HG03520 (cell line): ENCODE data around the gene CDH4.

ENCODE experiments used
- ATAC-seq: cut with Tn5 transposase; IDR thresholded peaks from one replicate; pipeline ENCODE4 v1.9.1; 2021; ENCODE audit warnings: mild to moderate bottlenecking, moderate library complexity; ENCODE audit not compliant: unreplicated experiment

CDH4 gene

DNA sequence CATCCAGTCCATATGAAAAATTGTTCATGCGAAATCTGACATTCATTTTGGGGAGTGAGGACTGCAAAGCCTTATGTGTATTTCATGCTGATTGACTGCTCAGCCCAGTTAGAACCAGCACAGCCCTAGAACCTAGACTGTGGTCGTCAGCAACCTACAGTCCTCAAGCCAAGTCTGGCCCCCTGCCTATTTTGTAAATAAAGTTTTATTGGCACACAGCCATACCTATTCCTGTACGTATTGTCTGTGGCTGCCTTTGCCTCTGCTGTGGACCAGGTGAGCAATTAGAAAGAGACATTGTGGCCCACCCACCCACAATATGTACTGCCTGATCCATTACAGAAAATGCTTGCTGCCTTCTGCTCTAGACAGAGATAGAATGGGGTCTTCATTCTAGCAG, 422.6 kb downstream of the CDH4 start:
- ATAC-seq, result no peak

DNA sequence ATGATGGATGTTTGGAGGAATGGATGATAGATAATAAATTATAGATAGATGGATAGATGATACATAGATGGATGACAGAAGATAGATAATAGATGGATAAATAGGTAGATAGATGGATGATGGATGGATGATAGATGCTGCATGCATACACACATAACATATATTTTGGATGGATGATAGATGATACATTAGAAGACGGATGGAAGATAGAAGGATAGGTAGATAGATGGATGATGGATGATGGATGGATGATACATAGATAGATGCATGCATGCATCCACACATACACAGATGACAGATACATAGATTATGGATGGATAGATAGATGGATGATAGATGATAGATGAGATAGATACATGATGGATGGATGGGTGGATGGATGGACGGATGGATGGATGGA, 425.9 kb downstream of the CDH4 start:
- ATAC-seq, result no peak

DNA sequence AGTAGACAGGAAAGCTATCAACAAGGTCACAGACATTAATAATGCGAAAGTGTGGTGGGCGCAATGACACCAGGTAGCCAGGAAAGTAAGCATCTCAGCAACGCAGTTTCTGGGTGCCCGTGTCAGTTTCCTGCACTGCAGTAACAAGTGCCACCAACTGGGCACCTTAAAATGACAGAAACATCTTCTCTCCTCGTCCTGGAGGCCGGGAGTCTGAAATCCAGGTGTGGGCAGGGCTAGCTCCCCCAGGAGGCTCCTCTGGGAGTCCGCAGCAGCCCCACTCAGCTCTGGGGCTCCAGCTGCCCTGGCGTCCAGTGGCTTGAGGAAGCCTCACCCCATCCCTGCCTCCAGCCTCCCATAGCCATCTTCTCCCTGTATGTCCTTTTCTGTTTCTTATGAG, 426.4 kb downstream of the CDH4 start:
- no peak for ATAC-seq

DNA sequence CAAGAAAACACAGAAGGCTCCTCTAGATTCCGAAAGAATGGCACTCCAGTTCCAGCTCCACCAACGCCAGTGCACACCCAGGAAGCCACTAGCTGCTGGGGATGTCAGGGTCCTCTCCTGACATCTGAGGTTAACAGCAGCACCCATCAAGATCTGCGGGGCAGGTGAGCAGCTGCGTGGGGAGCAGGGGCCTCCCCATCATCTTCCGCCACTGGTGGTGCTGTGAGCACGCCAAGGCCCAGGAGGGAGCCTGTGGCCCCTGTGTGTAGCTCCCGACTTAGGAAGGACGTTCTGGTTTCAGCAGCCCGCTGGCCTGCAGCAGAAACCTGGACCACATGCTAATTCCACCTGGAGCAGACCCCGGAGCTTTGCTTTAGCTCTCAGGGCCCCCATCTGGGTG, 427.4 kb downstream of the CDH4 start:
- ATAC-seq, result no peak

DNA sequence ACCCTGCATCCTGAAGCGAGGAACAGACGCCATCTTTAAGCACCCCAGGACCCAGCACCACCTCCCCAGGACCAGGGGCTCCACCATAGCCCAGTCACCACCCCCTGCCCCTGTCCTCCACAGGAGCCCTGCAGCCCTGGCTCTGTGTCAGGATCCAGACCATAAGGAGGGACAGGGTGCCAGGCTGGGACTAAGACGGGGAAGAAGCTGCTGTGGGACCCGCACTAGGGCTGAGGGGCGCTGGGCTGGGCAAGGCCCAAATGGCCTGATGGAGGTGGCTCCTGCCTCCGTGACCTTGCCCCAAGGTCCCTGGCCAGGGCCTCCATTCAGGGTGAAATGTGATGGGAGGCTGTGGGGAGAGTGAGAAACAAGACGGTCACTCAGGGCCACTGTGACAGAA, 428.0 kb downstream of the CDH4 start:
- ATAC-seq, result no peak

DNA sequence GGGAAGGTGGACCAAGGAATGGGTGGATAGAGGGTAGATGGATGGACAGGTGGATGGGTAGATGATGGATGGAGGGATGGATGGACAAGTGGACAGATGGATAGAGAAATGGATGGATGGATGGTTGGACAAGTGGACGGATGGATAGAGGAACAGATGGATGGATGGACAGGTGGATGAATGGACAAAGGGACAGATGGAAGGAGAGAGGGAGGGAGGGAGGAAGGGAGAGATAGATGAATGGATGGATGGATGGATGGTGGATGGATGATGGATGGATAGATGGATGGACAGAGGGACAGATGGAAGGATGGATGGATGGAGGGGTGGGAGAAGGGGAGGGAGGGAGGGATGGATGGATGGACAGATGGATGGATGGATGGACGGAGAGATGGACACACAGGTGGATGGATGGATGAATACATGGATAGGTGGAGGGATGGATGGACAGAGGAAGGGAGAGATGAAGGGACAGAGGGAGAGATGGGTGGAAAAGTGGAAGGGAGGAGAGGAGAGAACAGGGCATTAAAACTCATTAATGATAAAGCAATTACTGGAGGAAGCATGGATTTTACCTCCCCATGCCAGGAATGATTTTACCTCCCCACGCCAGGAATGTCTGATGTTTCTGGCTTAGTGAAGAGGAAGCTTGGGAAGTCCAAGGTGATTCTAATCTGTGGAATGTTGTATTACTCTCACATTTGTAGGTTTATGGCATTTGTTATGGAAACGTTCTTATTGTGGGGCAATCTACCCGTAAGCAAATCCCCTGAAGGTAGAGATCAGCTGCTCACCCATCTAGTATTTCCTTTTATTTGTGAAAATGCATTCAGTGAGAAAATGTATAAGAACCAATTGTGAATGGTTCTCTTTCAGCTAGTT, 430.3 kb downstream of the CDH4 start:
- no peak for ATAC-seq

DNA sequence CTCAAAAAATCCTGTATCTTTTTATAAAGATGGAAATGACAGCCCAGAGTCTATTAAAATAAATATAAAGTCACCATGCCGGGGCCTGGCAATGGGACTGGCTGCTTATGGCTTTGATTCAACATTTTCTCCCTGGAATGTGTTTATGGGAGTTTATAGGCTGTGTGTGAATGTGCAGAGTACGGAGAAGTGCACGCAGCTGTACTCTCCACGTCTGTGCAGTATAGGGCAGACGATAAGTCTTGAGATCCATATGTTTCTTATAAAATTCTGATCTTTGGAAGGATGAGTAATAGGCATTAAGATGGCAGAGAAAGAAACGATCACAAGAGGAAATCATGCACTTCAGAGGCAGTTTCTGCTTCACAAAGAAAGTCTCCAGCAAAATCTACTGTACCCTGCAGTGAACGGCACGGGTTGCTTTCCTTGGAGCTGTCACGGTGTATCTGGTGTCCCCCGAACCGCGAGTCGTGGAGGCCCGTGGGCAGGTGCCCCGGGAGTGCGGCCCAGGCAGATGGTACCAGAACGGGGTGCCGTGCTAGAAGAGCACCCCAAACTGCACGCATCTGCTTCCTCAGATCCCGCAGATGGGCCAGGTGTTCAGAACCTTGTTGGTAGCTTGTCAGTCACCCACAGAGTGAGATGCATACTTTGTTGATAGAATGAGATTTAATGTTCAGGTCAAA, 431.1 kb downstream of the CDH4 start:
- no peak for ATAC-seq

DNA sequence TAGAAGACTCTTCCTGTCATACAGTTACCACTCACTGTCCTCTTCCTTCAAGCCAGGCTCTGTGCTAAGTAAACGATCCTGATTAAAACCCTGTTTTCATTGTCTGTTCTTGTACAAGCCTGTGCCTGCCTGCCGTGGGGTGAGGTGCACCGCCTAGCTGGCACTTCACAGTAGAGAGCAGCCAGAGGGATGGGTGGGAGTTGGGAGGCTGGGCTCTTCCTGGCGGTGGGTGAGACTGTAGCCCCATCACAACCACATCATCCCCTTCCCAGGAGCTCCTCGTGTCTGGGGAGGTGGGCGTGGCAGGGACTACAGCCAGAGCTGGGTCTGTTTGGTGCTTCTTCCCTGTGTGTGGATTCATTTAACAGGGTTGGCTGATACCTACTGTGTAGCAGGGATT, 431.7 kb downstream of the CDH4 start:
- ATAC-seq, result no peak

DNA sequence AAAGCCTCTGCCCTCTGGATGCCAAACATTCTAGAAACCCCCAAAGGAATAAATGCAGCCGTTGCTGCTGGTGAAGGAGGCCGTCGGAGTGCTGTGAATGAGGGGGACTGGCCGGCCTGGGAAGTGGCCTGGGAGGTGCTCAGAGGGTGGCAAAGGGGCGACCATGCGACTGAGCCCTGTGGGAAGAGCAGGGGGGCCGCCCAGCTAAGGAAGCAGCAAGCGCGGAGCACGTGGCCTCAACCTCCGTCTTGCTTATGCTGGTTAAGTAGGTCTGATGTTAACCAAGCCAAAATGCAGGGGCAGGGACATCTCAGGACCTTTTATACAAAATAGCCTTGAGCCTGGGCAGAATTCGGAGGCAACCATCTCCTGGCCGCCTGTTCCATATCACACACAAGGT, 432.1 kb downstream of the CDH4 start:
- ATAC-seq, result no peak

DNA sequence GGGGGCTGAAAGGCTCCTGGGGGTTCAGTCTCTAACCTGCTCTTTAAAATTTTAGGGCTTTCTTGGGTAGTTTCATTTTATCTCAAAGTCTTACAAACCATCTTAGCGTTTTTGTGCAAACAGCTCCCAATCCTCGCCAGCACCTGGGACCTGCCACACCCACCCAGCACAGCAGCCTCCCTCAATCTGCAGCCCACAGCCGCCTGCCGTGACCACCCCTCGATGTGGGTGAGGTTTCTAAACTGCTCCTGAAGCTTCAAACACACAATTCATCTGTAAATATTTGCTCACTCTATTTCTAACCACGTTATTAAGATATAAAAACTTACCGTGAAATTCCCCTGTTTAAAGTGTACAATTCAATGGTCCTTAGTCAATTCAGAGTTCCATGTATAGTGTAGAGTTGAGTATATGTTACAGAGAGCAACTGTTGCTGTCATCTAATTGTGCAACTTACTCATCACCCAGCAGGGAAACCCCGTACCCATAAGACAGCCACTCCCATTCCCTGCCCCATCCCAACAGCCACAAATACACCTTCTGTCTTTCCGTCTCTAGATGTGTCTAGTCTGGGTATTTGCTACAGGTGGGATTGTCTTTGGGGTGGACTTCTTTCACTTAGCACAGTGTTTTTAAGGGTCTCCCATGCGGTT, 432.6 kb downstream of the CDH4 start:
- no peak for ATAC-seq

DNA sequence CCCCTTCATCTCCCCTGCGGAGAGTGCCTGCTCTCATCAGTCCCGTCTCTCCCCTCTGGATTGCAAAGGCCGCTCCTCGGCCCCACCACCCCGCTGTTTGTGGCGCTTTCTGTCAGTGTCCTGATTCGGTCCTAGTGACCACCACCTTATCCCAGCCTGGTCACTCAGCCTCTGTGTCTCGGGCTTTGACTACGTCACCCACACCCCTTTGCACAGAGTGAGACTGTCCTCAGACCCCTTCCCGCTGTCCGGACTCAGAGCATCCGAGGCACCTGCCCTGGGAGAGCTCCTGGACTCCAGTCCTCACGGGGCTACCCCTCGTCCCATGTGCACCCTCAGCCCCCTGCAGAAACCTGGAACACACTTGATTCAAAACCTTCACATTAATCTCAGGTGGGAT, 433.4 kb downstream of the CDH4 start:
- no peak for ATAC-seq

DNA sequence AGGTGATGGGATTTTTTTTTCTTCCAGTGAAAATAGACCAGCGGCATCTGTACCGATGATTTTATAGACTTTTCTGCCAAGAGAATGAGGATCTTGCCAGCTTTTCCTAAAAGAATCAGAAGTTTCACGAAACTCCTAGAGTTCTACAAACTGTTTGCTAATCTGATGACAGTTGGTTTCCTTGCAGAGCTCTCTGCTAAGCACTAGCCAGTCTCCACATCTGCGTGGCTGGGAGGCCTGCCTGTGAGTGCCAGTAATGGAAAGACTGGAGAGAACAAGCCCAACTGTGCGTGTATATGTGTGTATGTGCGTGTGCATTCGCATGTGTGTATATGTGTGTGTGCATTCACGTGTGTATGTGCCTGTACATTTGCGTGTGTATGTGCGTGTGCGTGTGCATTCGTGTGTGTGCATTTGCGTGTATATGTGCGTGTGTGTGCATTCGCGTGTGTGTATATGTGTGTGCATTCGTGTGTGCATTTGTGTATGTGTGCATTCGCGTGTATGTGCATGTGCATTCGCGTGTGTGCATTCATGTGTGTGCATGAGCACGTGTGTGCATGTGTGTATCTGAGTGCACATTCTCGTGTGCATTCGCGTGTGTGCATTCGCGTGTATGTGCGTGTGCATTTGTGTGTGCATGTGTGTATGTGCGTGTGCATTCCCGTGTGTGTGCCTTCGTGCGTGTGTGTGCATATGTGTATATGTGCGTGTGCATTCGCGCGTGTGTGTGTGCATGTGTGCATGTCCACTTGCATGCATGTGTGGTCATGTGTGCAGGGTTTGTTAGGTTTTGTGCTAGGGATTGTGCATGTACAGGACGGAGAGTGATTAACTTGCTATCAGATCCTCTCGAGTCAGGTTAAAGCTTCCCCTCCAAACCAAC, 434.2 kb downstream of the CDH4 start:
- ATAC-seq, result no peak

DNA sequence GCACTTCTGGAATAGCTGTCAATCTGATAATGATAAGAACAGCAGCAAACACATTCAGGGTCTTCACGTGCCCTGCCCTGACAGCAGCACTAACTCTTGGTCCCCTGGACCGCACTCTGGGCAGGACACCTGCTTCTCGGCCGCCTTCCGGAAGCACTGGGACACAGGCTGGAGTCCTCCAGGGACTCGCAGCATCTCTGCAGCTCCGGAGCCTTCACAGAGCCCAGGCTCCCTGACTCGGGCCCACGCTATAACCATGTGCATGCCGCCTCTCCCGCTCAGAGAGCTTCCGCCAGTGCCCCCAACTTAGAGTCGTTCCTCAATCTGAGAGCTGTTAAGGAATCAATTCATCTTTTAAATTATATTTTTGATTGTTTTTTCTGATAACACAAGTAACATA, 436.4 kb downstream of the CDH4 start:
- ATAC-seq, result no peak

DNA sequence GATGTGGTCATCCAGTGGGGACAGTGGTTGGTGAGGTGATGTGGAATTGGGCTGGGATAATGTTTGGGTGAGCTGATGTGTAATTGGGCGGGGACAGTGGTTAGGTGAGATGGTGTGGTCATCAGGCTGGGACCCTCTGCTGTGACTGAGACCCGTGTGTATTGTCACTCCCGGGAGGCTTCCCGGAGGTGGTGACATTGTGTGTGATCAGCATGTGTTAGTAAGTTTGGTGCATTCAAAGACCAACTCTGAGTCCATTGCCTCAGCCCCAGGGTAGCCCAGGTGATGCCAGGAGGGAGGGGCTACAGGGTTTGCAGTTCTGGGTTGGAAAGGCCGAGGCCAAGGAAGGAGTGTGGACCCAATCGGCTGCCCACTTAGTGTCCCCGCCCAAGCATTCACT, 438.1 kb downstream of the CDH4 start:
- no peak for ATAC-seq

DNA sequence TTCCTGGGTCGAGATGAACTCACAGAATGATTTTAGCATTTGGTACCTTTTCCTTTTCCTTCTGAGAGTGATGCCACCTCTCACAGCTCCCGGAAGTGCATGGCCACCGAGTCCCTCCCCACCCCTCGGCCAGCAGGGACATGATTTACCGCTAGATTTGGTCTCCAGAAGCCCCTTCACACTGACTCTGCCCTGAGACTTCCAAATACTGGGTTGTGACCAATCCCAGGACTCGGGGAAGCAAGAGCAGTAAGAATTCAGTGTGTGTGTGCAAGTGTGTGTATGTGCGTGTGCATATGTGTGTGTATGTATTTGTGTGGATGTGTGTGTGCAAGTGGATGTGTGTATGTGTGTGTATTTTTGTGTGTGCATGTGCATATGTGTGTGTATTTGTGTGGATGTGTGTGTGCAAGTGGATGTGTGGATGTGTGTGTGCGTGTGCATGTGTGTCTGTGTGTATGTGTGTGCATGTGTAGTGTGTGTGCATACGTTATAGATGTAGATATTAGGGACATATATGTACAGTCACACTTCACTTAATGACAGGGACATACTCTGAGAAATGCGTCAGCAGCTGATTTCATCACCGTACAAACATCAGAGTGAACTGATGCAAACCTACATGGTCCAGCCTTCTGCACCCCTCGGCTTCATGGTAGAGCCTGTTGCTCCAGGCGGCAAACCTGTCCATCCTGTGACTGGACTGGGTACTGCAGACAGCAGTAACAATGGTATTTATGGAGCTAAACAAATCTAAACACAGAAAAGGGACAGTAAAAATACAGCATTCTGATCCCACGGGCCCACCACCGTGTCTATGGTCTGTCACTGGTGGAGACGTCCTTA, 439.2 kb downstream of the CDH4 start:
- ATAC-seq, result no peak

DNA sequence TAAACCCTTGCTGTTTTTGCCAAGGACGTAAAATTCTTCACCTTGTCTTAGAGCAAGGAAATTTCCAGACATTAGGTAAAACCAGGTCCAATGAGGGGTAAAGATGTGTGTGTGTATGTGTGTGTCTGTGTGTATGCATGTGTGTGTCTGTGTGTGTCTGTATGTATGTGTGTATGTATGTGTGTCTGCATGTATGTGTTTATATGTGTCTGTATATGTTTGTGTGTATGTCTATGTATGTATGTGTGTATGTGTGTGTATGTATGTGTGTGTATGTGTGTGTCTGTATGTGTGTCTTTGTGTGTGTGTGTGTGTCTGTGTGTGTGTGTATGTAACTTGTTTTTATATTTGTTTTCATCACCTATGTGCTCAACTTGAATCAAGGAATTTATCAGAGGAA, 439.9 kb downstream of the CDH4 start:
- no peak for ATAC-seq

DNA sequence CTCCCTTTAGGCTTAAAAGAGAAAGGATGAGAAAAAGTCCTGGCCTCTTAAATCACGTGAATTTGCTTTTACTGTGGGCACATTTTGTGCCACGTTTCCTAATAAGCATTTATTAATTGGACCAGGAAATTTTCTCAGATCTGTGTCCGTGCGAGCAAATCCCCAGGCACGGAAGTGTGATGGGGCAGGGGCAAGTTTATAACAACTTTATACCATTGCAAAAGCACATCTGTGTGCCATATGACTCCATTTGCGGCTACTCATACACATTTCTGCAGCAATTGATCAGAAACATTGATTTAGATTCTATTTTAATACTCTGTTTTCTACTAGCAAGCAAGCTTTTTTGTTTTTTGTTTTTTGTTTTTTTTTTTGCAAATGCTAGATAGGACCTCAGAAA, 440.4 kb downstream of the CDH4 start:
- no peak for ATAC-seq

DNA sequence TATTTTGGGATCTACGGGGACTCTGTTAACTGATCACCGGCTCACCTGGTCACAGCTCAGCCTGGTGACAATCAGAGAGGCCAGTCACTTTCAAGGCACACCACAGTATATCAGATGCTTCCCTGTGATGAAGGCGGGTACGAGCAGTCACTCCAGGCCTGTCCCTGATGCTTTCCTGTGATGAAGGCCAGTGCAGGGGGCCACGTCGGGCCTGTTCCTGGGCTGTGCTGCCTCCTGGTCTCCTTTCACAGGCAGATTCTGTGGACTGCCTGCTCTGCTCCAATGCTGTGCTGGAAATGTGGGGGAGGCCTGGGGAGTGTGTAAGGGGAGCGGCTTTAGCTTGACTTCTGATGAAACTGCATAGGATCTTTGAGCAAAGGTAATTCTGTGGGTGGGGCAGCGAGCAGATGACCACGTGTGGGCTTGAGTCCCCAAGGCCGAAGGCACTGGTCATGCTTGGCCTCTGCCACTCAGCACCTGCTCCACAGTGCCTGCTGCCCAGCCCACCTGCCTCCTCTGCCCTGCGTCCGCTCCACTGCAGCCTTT, 441.1 kb downstream of the CDH4 start:
- no peak for ATAC-seq

DNA sequence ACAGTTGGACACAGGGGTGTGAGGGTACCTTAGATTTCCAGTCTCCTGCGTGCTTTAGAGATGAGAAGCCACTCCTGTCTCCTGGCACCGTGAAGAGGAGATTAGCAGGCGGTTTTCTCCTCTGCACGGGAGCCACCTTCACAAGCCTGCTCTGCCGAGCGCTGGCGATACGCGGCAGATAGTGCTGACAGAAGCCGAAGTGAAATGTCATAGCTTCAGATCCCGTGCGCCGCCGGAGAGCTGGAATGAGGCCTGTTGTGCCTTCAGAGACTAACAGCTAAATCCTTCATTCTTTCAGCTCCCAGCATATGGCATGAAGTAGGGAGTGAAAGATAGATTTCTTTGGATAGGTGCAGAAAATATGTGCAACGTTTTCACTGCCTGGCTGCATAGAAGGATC, 442.6 kb downstream of the CDH4 start:
- ATAC-seq, result no peak

DNA sequence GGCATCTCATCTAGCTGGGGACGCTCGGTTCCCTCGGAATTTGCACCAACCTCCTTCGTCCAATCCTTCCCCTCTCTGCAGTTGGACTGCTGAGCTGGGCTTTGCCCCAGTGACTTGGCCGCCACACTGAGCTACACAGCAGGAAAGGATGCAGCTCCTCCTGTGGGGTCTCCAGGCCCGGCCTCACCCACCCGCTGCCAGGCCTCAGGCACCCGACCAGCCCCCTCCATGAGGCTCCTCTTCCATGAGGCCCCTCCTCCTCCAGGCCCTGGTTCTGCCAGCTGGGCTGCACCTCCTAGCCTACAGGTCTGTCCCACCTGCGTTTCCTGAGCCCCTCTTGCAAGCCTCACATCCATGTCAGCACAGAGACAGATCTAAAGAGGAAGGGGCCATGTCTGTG, 443.7 kb downstream of the CDH4 start:
- ATAC-seq, result no peak
